Nephron (organoid): ENCODE data around the gene BRICD5.

Experiments
- H3K27ac Mint-ChIP-seq, 3 experiments: 2 replicates each; pipeline ENCODE4 v1.8.0; 2020; ENCODE audit warnings: mixed read lengths in 3 of 3, mild to moderate bottlenecking in 2 of 3, moderate library complexity in 1 of 3
- H3K27me3 Mint-ChIP-seq: 2 replicates; pipeline ENCODE4 v1.8.0; 2021; ENCODE audit warnings: low read depth, mild to moderate bottlenecking, moderate library complexity, mixed read lengths
- H3K36me3 Mint-ChIP-seq: 2 replicates; pipeline ENCODE4 v1.8.0; 2020; ENCODE audit warnings: low read depth, mixed read lengths
- H3K4me1 Mint-ChIP-seq: 2 replicates; pipeline ENCODE4 v1.8.0; 2020; ENCODE audit warnings: mixed read lengths
- H3K4me3 Mint-ChIP-seq, 3 experiments: 2 replicates each; pipeline ENCODE4 v1.8.0; 2020; ENCODE audit warnings: mild to moderate bottlenecking in 3 of 3, mixed read lengths in 3 of 3, moderate library complexity in 2 of 3
- H3K9me3 Mint-ChIP-seq: 2 replicates; pipeline ENCODE4 v1.8.0; 2020; ENCODE audit warnings: mixed read lengths
- CTCF ChIP-seq, 3 experiments: fragments of 200-600 bp; sonication (generic); IDR thresholded peaks; one replicate each; pipeline ENCODE4 v1.5.0; 2021; ENCODE audit warnings: antibody characterized with exemption in 3 of 3; ENCODE audit not compliant: unreplicated experiment in 3 of 3

The BRICD5 gene

GRCh38 chr16:2180962-2181923 lies 29.4 kb downstream of the BRICD5 start:
- no peak overlapping the region for H3K27ac Mint-ChIP-seq
- H3K36me3 Mint-ChIP-seq: no peaks in the 10 kb centered on the region

GRCh38 chr16:2180461-2180860 lies 30.2 kb downstream of the BRICD5 start:
- peaks cover 4% of the 10 kb centered on the region for H3K36me3 Mint-ChIP-seq
- no peak overlapping the region for H3K27ac Mint-ChIP-seq
- H3K4me3 Mint-ChIP-seq: no peak overlapping the region
- H3K9me3 Mint-ChIP-seq: no peaks in the 10 kb centered on the region
- H3K27me3 Mint-ChIP-seq: no peaks in the 10 kb centered on the region
- no peak for TF ChIP-seq CTCF (IDR thresholded peaks at IDR 0.05; ENCODE audit: unreplicated experiment in 3 of 3)
- H3K4me1 Mint-ChIP-seq: no peaks in the 10 kb centered on the region

More at GRCh38 chr16:2180962-2181923, 29.4 kb downstream of the BRICD5 start:
- Mint-ChIP-seq H3K4me1 (no peaks in the 10 kb centered on the region), H3K27me3 (no peaks in the 10 kb centered on the region), H3K9me3 (no peaks in the 10 kb centered on the region), H3K4me3 (no peak overlapping the region)
- no peak for TF ChIP-seq CTCF (IDR thresholded peaks at IDR 0.05; ENCODE audit: unreplicated experiment in 3 of 3)

GRCh38 chr16:2179576-2179975 lies 31.1 kb downstream of the BRICD5 start:
- H3K9me3 Mint-ChIP-seq: no peaks in the 10 kb centered on the region
- no peaks in the 10 kb centered on the region for H3K27me3 Mint-ChIP-seq
- no peak overlapping the region for H3K4me3 Mint-ChIP-seq
- H3K27ac Mint-ChIP-seq: no peak overlapping the region
- H3K36me3 Mint-ChIP-seq: peaks cover 4% of the 10 kb centered on the region
- no peak for TF ChIP-seq CTCF (IDR thresholded peaks at IDR 0.05; ENCODE audit: unreplicated experiment in 3 of 3)
- H3K4me1 Mint-ChIP-seq: no peaks in the 10 kb centered on the region

- Mint-ChIP-seq H3K27ac (no peak overlapping the region), H3K9me3 (no peaks in the 10 kb centered on the region), H3K36me3 (peaks cover 6% of the 10 kb centered on the region), H3K4me1 (no peaks in the 10 kb centered on the region), H3K27me3 (no peaks in the 10 kb centered on the region), H3K4me3 (no peak overlapping the region)
- TF ChIP-seq CTCF (IDR thresholded peaks at IDR 0.05; ENCODE audit: unreplicated experiment in 3 of 3): no peak
Observed at GRCh38 chr16:2179107-2179501, 31.6 kb downstream of the BRICD5 start.

GRCh38 chr16:2178321-2179106 lies 32.1 kb downstream of the BRICD5 start:
- Mint-ChIP-seq H3K4me1 (no peaks in the 10 kb centered on the region), H3K9me3 (no peaks in the 10 kb centered on the region), H3K27me3 (no peaks in the 10 kb centered on the region), H3K27ac (no peak overlapping the region), H3K36me3 (peaks cover 8% of the 10 kb centered on the region), H3K4me3 (no peak overlapping the region)
- TF ChIP-seq CTCF (IDR thresholded peaks at IDR 0.05; ENCODE audit: unreplicated experiment in 3 of 3): no peak
